ENCODE data around the gene EFEMP2.

Gene EFEMP2

DNA sequence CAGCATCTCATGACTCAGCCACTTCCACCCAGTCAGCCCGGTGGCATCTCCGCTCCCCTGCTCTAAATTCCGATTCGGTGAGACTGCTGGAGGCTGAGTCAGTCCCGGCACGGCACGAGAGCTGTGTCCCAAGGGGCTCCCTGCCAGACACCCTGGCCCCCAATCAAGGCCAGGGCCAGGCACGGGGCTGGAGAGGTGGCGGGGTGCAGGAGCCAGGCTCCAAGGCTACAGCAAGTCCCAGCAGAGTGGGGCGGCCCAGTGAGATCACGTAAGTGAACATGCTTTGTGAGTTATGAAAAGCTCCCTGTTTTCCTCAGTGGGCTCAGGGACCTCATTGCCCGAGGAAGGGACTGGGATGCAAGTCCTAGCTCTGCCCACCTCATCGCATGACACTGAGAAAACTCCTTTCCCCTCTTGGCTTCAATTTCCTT, 43.2 kb upstream of the EFEMP2 start:
- H3K4me1 ChIP-seq = peaks cover 14% of the 10 kb centered on the region
- no peak overlapping the region; the same call in 1 of the 2 replicates for H3K4me3 ChIP-seq (ENCODE audit: low read depth, low read length)
- no peaks in the 10 kb centered on the region for H3K9me3 ChIP-seq
- peak; percentile 81 for DNase-seq
- TF ChIP-seq, protein P1, sequence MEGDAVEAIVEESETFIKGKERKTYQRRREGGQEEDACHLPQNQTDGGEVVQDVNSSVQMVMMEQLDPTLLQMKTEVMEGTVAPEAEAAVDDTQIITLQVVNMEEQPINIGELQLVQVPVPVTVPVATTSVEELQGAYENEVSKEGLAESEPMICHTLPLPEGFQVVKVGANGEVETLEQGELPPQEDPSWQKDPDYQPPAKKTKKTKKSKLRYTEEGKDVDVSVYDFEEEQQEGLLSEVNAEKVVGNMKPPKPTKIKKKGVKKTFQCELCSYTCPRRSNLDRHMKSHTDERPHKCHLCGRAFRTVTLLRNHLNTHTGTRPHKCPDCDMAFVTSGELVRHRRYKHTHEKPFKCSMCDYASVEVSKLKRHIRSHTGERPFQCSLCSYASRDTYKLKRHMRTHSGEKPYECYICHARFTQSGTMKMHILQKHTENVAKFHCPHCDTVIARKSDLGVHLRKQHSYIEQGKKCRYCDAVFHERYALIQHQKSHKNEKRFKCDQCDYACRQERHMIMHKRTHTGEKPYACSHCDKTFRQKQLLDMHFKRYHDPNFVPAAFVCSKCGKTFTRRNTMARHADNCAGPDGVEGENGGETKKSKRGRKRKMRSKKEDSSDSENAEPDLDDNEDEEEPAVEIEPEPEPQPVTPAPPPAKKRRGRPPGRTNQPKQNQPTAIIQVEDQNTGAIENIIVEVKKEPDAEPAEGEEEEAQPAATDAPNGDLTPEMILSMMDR (IDR thresholded peaks at IDR 0.05; ENCODE audit: low read depth, low read length) = no peak
- no peaks in the 10 kb centered on the region for H3K27me3 ChIP-seq
- no peaks in the 10 kb centered on the region for H3K36me3 ChIP-seq

DNA sequence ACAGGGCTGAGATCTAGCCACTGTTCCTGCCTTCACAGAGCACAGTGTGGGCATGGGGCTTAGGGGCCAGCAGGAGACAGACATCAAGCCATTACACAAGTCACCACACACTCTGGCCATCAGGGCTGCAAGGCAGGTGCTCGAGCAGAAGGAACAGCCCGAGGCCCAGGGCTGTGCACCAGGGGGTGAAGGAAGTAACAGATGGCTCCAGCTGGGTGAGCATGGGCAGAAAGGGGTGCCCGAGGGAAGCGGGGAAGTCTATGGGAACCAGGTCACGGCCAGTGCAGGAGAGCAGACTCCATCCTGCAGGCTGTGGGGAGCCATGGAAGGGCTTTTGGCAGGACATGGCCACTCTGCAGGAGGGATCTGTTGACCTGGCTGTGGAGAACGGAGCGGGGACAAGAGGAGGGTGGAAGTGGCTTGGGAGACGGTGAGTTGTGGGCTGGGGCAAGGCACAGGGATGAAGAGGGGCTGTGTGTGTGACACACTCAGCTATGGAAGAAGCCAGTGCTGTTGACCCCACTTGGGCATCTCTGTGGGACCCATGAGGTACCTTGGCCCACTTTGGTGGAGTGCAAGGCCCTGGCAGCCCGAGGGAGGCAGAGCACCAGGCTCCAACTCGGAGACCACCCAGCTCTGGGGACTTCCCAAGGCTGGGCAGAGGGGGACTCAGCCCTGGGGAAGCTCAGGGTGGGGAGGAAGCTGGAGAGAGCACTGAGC, 42.7 kb upstream of the EFEMP2 start:
- Histone ChIP-seq H3K36me3 (no peaks in the 10 kb centered on the region), H3K4me3 (ENCODE audit: low read depth, low read length) (no peak overlapping the region; the same call in 1 of the 2 replicates), H3K27me3 (no peaks in the 10 kb centered on the region), H3K9me3 (no peaks in the 10 kb centered on the region), H3K4me1 (peaks cover 14% of the 10 kb centered on the region)
- DNase-seq = no peak
- TF ChIP-seq, protein P1 (IDR thresholded peaks at IDR 0.05; ENCODE audit: low read depth, low read length) = no peak

DNA sequence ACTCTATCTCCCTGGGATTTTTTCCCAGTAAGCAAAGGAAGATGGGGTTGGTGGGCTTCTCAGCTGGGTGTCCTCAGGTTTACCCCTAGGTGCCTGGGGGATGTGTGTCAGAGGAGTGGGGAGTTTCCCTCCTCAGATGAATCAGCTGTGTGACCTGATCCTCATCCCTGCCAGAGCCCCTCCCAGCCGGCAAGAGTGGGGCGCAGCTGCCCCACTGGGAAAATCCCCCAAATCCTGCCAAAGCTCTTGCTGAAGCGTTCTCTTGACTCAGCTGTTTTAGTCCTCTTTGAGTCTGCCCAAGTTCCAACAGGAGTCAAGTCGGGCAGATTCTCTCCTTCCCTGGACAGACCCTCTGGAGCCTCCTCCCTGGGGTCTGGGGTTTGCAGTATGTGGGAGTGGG, 40.2 kb upstream of the EFEMP2 start:
- Histone ChIP-seq H3K4me1 (peaks cover 14% of the 10 kb centered on the region), H3K27me3 (peaks cover 2% of the 10 kb centered on the region), H3K9me3 (no peaks in the 10 kb centered on the region), H3K4me3 (ENCODE audit: low read depth, low read length) (no peak overlapping the region), H3K36me3 (no peaks in the 10 kb centered on the region)
- DNase-seq = no peak
- TF ChIP-seq, protein P1 (IDR thresholded peaks at IDR 0.05; ENCODE audit: low read depth, low read length) = no peak

DNA sequence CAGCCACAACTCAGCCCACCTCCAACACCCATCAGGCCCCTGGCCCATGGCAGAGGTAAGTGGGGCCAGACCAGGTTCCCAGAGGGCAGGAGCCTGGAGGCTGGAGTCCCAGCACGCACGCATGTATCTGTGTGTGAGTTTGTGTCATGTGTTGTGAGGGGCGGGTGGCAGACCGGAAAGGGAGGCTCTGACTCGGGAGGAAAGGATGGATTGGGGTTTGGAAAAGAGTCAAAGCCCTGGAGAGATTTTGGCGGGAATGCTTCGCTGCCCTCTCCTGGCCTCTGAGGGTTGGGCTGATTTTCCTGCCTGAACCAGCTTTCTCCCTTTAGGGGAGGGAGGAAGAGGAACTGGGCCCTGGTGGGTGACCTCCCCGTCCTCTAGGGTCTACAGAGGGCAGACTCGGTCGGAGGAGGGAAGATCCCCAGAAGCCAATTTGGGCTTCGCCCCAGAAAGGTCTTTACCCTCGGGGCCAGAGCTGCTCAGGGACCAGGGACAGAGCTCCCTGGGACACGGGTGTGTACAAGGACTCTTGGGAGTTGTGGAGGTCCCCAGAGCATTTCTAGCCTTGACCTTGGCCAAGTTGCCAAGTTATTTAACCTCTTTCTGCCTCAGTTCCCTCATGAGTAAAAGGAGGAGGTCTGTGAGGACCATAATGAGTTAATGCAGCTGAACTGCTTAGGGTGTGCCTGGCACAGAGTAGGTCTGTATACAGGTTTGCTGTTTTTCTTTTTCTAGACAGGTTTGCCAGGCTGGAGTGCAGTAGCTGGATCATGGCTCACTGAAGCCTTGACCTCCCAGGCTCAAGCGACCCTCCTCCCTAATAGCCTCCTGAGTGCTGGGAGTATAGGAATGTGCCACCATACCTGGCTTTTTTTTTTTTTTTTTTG, 39.3 kb upstream of the EFEMP2 start:
- H3K36me3 ChIP-seq = no peaks in the 10 kb centered on the region
- H3K4me1 ChIP-seq = peaks cover 14% of the 10 kb centered on the region
- TF ChIP-seq, protein P1 (IDR thresholded peaks at IDR 0.05; ENCODE audit: low read depth, low read length) = peak; percentile 41
- H3K4me3 ChIP-seq (ENCODE audit: low read depth, low read length) = no peak overlapping the region
- H3K9me3 ChIP-seq = no peaks in the 10 kb centered on the region
- peaks cover 8% of the 10 kb centered on the region for H3K27me3 ChIP-seq
- peak; percentile 60 for DNase-seq

DNA sequence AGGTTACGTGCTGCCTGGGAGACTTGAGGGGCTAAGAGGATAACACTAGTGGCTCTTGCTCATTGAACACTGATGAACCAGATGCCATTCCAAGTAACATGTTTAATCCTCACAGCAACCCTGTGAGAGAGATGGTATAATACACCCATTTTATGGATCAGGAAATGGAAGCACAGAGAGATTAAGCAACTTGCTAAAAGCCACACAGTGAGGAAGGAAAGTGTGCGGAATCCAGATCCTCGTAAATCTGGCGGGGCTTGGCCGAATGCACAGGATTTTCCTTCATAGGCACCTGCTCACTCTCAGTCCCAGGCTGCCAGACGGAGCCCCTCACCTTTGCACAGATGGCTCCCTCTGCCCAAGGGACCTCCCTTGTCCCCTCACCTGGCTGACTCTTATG, 35.3 kb upstream of the EFEMP2 start:
- TF ChIP-seq, protein P1 (IDR thresholded peaks at IDR 0.05; ENCODE audit: low read depth, low read length) = no peak
- H3K4me1 ChIP-seq = no peaks in the 10 kb centered on the region
- no peaks in the 10 kb centered on the region for H3K36me3 ChIP-seq
- peaks cover 21% of the 10 kb centered on the region for H3K27me3 ChIP-seq
- DNase-seq = no peak
- H3K9me3 ChIP-seq = no peaks in the 10 kb centered on the region
- no peak overlapping the region for H3K4me3 ChIP-seq (ENCODE audit: low read depth, low read length)
